ENCODE results near the gene RASSF4.

RASSF4 gene

DNA sequence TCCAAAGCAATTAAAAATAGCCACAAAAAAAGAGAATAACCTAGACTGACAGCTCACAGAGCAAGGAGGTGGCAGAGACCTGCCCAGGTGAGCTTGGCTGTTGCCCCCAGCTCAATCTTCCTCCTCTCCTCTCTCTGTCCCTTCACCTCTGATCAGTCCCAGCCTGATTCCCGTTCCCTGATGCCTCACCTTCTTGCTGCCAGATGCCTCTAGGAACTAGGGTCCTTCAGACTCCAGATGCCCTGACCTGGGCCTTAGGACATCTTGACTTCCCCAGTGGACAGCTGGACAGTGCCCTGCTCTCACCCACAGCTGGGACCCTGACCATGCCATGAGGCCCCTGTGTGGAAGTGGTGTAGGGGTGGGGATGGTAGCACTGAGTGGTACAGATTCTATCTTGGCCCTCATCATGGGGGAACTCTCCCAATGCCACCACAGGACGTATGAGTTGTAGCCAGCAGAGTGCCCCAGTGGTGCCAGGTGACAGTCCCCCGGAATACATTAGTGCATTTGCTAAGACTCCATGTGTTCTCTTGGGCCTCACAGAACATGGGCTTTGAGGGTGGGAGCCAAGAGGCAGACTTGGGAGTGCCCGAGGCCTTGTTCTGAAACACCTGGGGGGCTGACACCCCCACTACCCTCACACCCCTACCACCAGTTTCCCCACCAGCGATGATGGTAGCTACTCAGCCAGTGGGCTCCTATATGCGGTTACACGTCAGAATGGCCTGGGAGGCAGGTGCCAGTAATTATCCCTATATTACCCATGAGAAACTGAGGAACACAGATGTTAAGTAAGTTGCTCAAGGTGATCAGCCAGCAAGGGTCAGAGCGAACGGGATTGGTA, 17.0 kb downstream of the RASSF4 start:
- no peak for DNase-seq (ENCODE audit: low read depth)

GRCh38 chr10:44977287-44978212, 17.9 kb downstream of the RASSF4 start:
- DNase-seq (ENCODE audit: low read depth) = no peak

DNA sequence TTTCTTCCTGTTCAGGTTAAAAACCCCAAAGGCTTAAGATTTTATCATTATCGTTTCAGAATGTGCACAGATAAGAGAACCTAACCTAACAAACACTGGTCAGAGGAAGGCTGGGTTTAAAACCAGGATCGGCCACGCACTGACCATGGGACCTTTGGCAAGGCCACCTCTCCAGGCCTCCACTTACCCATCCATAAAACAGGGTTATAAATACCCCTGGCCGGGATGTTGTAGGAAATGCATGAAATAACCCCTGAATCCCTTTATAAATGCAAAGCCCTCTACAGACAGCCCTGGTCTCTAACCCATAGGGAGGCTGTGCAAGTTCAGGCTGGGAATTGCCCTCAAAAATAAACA, 18.6 kb downstream of the RASSF4 start:
- no peak for DNase-seq (ENCODE audit: low read depth)

GRCh38 chr10:44978570-44979280, 19.1 kb downstream of the RASSF4 start, which contains the start of gene DEPP1:
Gene DEPP1, minus strand, starts transcription at chr10:44978809. Its CDS starts 779 bp downstream, at chr10:44978030.
- DNase-seq (ENCODE audit: low read depth) = no peak

GRCh38 chr10:44979281-44980191, 19.9 kb downstream of the RASSF4 start:
- DNase-seq (ENCODE audit: low read depth) = no peak

- DNase-seq (ENCODE audit: low read depth) = no peak
Measured at GRCh38 chr10:44980309-44981171, 20.9 kb downstream of the RASSF4 start.

GRCh38 chr10:44981172-44982113, 21.8 kb downstream of the RASSF4 start:
- no peak for DNase-seq (ENCODE audit: low read depth)

GRCh38 chr10:44982114-44982460, 22.5 kb downstream of the RASSF4 start:
- no peak for DNase-seq (ENCODE audit: low read depth)

DNA sequence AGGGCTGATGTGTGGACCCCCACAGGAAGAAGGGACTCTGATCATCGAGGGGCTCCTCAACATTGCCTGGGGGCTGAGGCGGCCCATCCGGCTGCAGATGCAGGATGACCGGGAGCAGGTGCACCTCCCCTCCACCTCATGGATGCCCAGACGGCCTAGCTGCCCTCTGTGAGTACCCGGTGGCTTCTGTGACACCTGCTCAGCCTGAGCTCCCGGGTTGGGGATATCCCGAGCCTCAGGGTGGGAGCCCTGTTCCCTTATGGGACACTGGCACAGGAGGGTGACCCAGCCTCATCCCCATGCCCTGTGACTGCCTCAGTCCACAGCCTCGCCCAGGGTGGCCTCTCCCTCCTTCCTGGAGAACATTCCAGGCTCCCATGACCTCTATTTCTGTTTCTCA, 22.9 kb downstream of the RASSF4 start:
- no peak for DNase-seq (ENCODE audit: low read depth)

DNA sequence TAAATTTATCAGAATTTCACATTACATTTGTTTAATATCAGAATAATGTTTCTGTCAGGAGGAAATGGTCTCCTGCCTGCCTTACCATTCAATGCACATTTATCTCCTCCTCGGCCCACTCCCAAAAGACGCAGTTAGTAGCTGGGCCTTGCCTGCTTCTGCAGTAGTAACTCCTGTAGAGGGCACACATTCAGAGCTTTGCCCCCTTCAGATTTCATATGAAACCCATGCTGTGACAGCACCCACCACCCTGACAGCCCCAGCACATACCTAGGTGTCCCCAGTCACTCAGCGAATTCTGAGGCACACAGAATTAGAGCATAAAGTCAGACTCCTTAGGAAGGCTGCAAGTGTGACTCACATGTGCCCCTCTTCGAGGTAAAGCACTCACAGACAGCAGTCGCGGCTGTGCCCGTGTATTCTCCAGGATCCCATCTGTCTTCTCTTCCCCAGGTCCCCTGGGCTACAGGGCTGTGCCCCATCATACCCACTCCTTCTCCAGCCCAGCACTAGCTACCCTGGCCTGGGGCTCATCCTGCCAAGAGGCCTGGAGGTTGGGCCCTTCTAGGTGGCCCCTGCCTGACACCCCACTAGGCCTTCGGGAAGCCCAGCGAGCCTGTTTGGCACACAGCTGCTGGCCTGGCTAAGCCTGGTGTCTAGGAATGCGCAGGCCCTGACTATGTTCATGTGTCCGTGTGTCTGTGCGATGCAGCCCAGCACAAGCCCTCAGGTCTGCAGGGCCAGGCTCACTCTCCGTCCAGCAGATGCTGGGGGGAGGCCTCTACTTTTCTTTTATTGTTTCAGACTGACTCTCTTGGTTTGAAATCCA, 23.7 kb downstream of the RASSF4 start:
- DNase-seq (ENCODE audit: low read depth) = no peak

GRCh38 chr10:44983895-44984278, 24.3 kb downstream of the RASSF4 start:
- no peak for DNase-seq (ENCODE audit: low read depth)

GRCh38 chr10:44984671-44985101, 25.1 kb downstream of the RASSF4 start:
- DNase-seq (ENCODE audit: low read depth) = no peak

- no peak for DNase-seq (ENCODE audit: low read depth)
Measured at GRCh38 chr10:44985175-44985681, 25.6 kb downstream of the RASSF4 start.

DNA sequence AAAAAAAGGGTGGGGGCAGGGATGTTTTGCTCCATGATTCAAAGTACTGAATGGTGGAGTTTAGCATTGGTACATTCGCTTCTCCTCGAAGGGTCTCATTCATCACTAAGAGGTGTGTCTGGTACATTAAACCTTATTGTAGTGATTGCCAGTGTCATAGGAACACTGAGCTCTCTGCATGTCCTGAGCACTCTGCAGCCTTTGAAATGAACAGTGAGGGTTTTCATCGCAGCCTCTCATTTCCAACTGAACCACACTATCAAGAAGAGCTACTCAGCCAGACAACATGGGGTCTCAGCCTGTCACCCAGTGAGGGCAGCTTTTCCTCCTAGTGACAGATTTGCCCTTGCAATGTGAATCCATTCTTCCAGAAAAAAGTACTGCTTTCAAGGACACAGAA, 26.6 kb downstream of the RASSF4 start:
- no peak for DNase-seq (ENCODE audit: low read depth)

- no peak for DNase-seq (ENCODE audit: low read depth)
Measured at GRCh38 chr10:44986670-44987069, 27.1 kb downstream of the RASSF4 start.

GRCh38 chr10:44988957-44989585, 29.5 kb downstream of the RASSF4 start:
- no peak for DNase-seq (ENCODE audit: low read depth)

GRCh38 chr10:44989597-44990301, 30.1 kb downstream of the RASSF4 start:
- no peak for DNase-seq (ENCODE audit: low read depth)
